GM12892 (cell line): ENCODE results near the gene CLDN15.
A peak's percentile ranks its signal among the peaks of the same experiment; 100 is the strongest.

Experiments
- DNase-seq: peaks from one replicate; pipeline ENCODE4 v3.0.0; 2011; ENCODE audit not compliant: insufficient read length
- FAIRE-seq: peaks from 2 replicates; lab custom pipeline; 2011; peaks lifted over from hg19 to GRCh38; lab: Jason Lieb, UNC
- POLR2A ChIP-seq: IDR thresholded peaks from 2 replicates; pipeline ENCODE4 v1.6.1; 2011; ENCODE audit warnings: low read depth, low read length, control low read depth
- POLR2AphosphoS5 ChIP-seq: IDR thresholded peaks from 2 replicates; pipeline ENCODE4 v1.6.1; 2011; ENCODE audit warnings: low read depth, low read length, control low read depth
- TAF1 ChIP-seq: IDR thresholded peaks from 2 replicates; pipeline ENCODE4 v1.6.1; 2011; ENCODE audit warnings: low read depth, mild to moderate bottlenecking, control low read depth, low read length, borderline replicate concordance

CLDN15 gene

DNA sequence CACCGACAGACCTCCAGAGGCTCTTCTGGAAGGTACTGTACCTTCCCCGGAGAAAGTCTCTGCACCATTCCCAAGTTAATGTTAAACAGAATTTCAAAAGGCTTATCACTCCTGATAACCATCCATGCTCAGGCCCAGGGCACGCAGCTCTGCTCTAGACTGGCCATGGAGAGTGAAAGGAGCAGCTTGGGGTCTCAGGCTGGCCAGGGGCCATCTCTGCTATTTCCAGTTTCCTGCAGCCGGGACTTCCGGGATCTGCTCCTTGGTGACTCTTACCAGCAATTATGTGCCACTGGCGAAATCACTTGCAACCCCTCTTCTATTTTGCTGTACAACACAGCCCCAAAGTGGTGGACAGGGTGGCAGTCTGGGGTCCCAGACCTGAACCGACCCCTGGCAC lies 6.0 kb downstream of the CLDN15 start:
- FAIRE-seq (no peak), DNase-seq (no peak)
- TF ChIP-seq POLR2AphosphoS5: no peak
- TF ChIP-seq TAF1: no peak
- TF ChIP-seq POLR2A: no peak

GRCh38 chr7:101226721-101227120 lies 10.9 kb downstream of the CLDN15 start:
- no peak for TF ChIP-seq POLR2AphosphoS5
- no peak for TF ChIP-seq TAF1
- no peak for TF ChIP-seq POLR2A
- FAIRE-seq (no peak), DNase-seq (no peak)

DNA sequence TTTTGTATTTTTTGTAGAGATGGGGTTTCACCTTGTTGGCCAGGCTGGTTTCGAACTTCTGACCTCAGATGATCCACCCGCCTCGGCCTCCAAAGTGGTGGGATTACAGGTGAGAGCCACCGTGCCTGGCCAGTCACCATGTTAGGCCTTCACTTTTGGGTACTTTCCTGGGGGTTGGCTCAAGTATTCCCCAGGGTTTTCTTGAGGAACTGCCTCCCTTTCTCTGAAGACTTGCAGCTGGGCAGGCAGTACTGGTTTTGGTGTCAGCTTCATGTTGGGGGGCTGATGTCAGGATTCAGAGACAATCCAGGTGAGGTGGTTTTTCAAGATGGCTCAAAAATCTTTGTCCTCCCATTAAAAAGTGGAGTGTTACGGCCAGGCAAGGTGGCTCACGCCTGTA lies 12.0 kb downstream of the CLDN15 start:
- FAIRE-seq (no peak), DNase-seq (no peak)
- TF ChIP-seq POLR2AphosphoS5 (no peak), POLR2A (no peak), TAF1 (no peak)

- no peak for DNase-seq
- FAIRE-seq: no peak
- TF ChIP-seq TAF1 (no peak), POLR2A (no peak), POLR2AphosphoS5 (no peak)
Observed at GRCh38 chr7:101223528-101223927, 14.1 kb downstream of the CLDN15 start.

GRCh38 chr7:101222275-101222830 lies 15.2 kb downstream of the CLDN15 start:
- FAIRE-seq: no peak
- DNase-seq: no peak
- TF ChIP-seq POLR2A (no peak), TAF1 (no peak), POLR2AphosphoS5 (no peak)

DNA sequence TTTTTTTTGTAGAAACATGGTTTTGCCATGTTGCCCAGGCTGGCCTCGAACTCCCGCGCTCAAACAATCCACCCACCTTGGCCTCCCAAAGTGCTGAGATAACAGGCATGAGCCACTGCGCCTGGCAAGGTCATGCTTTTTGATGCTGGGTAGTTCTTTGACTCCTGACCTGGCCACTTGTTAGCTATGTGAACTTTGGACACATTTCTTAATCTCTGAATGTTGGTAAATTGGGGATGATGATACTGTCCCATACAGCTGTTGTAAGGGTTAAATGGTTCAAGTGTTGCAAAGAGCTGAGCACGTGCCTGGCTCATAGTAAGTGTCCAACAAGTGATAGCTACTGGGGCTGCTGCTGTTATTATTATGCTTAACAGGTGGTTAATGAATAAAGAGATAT lies 17.3 kb downstream of the CLDN15 start:
- TF ChIP-seq POLR2AphosphoS5: no peak
- TF ChIP-seq TAF1: no peak
- TF ChIP-seq POLR2A: no peak

DNA sequence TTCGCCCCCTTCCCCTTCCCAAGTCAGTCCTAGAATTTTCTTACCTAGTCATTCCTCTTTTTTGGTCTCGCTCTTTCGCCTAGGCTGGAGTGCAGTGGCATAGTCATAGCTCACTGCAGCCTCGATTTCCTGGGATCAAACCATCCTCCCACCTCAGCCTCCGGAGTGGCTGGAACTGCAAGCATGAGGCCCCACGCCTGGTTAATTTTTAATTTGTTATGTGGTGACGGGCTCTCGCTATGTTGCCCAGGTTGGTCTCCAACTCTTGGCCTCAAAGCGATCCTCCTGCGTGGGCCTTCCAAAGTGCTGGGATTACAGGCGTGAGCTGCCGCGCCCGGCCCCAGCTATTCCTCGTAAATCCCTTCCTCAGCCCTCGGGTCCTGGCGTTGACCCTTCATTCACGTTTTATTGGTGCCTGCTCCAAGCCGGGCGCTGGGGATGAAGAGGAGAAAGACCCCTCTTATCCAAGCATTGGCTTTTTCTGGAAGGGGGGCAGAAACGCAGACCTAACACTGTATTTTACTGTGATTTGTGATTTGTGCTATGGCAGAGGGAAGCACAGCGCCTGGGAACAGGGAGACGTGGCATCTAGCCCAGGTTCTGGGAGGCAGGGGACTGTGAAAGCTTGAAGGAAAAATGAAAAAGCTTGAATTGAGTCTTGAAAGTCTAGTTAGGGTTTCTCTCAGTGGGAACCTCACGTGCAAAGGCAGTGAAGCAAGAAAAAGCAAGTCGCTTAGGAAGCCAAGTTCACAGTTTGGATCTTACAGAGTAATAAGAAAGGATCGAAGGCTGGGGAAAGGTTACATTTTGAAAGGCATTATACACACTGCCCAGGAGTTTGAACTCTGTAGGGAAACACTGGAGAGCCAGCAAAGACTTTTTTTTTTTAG lies 19.1 kb downstream of the CLDN15 start:
- no peak for DNase-seq
- no peak for FAIRE-seq
- no peak for TF ChIP-seq POLR2A
- no peak for TF ChIP-seq POLR2AphosphoS5
- no peak for TF ChIP-seq TAF1

More for the DNA sequence above, 17.3 kb downstream of the CLDN15 start:
- DNase-seq: no peak
- no peak for FAIRE-seq

DNA sequence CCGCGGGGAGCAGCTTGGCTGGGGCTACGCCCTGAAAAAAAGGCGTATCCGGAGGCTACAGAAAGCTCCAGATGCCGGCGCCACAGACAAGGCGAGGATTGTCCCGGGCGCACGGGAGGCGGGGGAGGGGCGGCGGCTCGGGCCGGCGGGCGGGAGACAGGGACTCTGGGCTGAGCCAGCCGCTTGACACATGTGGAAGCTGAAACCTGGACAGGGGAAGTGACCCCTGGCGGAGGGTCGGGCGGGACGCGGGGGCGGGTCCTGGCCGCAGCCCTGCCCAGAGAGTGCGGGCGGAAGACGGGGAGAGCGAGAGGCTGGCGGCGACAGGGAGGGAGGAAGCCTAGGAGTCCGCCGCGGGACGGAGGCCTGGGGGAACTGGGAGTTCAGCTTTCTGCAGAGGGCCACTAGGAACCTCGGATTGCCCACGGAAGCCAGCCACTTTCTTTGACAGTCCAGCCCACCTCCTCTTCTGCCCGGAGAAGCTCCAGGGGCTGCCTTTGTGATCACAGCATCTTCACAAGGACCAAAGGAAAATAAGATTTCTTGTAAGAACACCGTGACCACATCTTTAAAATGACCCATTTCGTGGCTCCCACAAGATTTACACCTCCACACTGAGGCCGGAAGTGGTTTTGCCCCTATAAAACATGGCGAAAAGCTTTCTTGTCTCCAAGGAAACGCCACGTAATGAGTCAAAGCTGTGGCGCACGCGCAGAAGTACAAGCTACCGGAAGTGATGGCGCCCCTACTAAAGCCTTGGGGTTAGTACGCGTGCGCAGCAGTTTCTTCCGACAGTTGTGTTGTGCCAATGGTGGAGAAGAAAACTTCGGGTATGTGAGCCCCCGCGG lies 20.0 kb downstream of the CLDN15 start, which contains the start of the genes PLOD3 and ZNHIT1:
TSS of gene PLOD3 (minus strand) at position 194 of the 848 bp plus-strand sequence. CDS start 307 bp downstream, outside the sequence.
TSS of gene ZNHIT1 (plus strand) at position 778 of the 848 bp plus-strand sequence. CDS start at position 809, 31 bp downstream.
- DNase-seq (peak; percentile 94), FAIRE-seq (peak; percentile 95)
- TF ChIP-seq POLR2A (no peak; the same call in 1 of the 2 replicates), TAF1 (0 out of 2 replicates have a peak, but pooled peaks have one; percentile 28), POLR2AphosphoS5 (no peak)

GRCh38 chr7:101216860-101217387 lies 20.7 kb downstream of the CLDN15 start:
- TF ChIP-seq TAF1 (no peak), POLR2A (no peak), POLR2AphosphoS5 (no peak)
- no peak for DNase-seq
- no peak for FAIRE-seq

GRCh38 chr7:101216001-101216859 lies 21.4 kb downstream of the CLDN15 start:
- peak; percentile 42 for FAIRE-seq

More at GRCh38 chr7:101216001-101216859, 21.4 kb downstream of the CLDN15 start:
- TF ChIP-seq POLR2A (no peak), TAF1 (no peak), POLR2AphosphoS5 (no peak)
- DNase-seq: no peak
